WERI-Rb-1 (cell line): ENCODE data around the gene TRERF1.

Experiments
- DNase-seq: peaks from one replicate; pipeline ENCODE4 v3.0.0-alpha.2; 2020
- H3K27ac ChIP-seq: fragments of 250-450 bp; sonication (Bioruptor Pico); 2 replicates; pipeline ENCODE4 v1.5.1; 2020; ENCODE audit warnings: mild to moderate bottlenecking, moderate library complexity
- H3K27me3 ChIP-seq: fragments of 250-450 bp; sonication (Bioruptor Pico); 2 replicates; pipeline ENCODE4 v1.5.1; 2021; ENCODE audit warnings: mild to moderate bottlenecking, low read depth, moderate library complexity; ENCODE audit not compliant: insufficient read depth, severe bottlenecking
- H3K36me3 ChIP-seq: fragments of 250-450 bp; sonication (Bioruptor Pico); 2 replicates; pipeline ENCODE4 v1.5.1; 2020; ENCODE audit warnings: mild to moderate bottlenecking, moderate library complexity
- H3K4me3 ChIP-seq: 2 replicates; pipeline ENCODE4 v1.5.1; 2011; ENCODE audit warnings: low read depth, mild to moderate bottlenecking, control low read depth, low read length
- H3K9me3 ChIP-seq: fragments of 250-450 bp; sonication (Bioruptor Pico); 2 replicates; pipeline ENCODE4 v1.5.1; 2021; ENCODE audit warnings: mild to moderate bottlenecking, moderate library complexity; ENCODE audit not compliant: severe bottlenecking
- CTCF ChIP-seq: IDR thresholded peaks from 2 replicates; pipeline ENCODE4 v1.5.1; 2011; ENCODE audit warnings: low read depth, mild to moderate bottlenecking, control low read depth, inconsistent platforms, low read length

TRERF1 gene

GRCh38 chr6:42383421-42384205 is 68.1 kb downstream of the TRERF1 start:
- DNase-seq, result no peak
- H3K36me3 ChIP-seq, result no peaks in the 10 kb centered on the region
- H3K4me3 ChIP-seq, result no peak overlapping the region
- H3K27ac ChIP-seq, result no peak overlapping the region
- H3K27me3 ChIP-seq, result no peaks in the 10 kb centered on the region
- TF ChIP-seq CTCF, result no peak
- no peaks in the 10 kb centered on the region for H3K9me3 ChIP-seq

GRCh38 chr6:42381850-42382249 is 69.9 kb downstream of the TRERF1 start:
- H3K27ac ChIP-seq, result no peak overlapping the region
- no peak overlapping the region for H3K4me3 ChIP-seq
- H3K27me3 ChIP-seq, result no peaks in the 10 kb centered on the region
- H3K9me3 ChIP-seq, result no peaks in the 10 kb centered on the region
- H3K36me3 ChIP-seq, result no peaks in the 10 kb centered on the region
- TF ChIP-seq CTCF, result no peak
- DNase-seq, result no peak

GRCh38 chr6:42380228-42380979 is 71.3 kb downstream of the TRERF1 start:
- no peak for TF ChIP-seq CTCF

GRCh38 chr6:42378536-42378935 is 73.2 kb downstream of the TRERF1 start:
- H3K27ac ChIP-seq, result no peak overlapping the region
- no peak for DNase-seq
- H3K27me3 ChIP-seq, result no peaks in the 10 kb centered on the region
- no peak overlapping the region for H3K4me3 ChIP-seq
- no peaks in the 10 kb centered on the region for H3K36me3 ChIP-seq
- no peak for TF ChIP-seq CTCF
- no peaks in the 10 kb centered on the region for H3K9me3 ChIP-seq

More at GRCh38 chr6:42380228-42380979, 71.3 kb downstream of the TRERF1 start:
- Histone ChIP-seq H3K4me3 (no peak overlapping the region), H3K9me3 (no peaks in the 10 kb centered on the region), H3K27ac (no peak overlapping the region), H3K36me3 (no peaks in the 10 kb centered on the region), H3K27me3 (no peaks in the 10 kb centered on the region)
- DNase-seq, result no peak

DNA sequence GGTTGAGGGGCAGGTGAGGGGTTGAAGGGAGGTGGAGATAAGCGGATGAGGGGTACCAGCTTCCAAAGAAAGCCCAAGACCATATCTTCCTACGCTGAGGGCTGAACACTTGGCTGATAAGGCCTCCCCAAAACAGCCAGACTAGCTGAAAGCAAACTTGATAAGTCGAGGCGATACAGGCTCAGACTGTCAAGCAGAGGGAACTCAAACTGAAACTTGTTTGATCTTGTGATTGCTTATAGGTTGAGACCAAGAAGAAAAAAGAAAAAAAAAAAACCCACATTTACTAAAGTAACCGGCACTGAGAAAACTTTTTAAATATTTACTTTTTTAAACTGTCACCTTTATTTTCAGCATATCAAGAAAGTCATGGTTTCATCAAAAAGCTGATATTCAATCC is 73.6 kb downstream of the TRERF1 start:
- TF ChIP-seq CTCF, result no peak
- Histone ChIP-seq H3K4me3 (no peak overlapping the region), H3K27ac (no peak overlapping the region)

More for the DNA sequence above, 73.6 kb downstream of the TRERF1 start:
- Histone ChIP-seq H3K27me3 (no peaks in the 10 kb centered on the region), H3K36me3 (no peaks in the 10 kb centered on the region), H3K9me3 (no peaks in the 10 kb centered on the region)
- no peak for DNase-seq
